ENCODE measurements around the gene STX4. TPM values are rescaled to one million over a fixed set of nuclear protein-coding genes. Genes with fewer than 3 reads are reported as not detected.

STX4 gene
- total and polyA plus RNA-seq, 9 of the 15 experiments (the other 6 are each of a cell fraction or from before 2014, with no cell fraction given) = 3.2 to 48.0 (median 21.5) TPM

GRCh38 chr16:31087481-31087880 lies 54.1 kb downstream of the STX4 start:
- BruUV-seq (replicated peaks) = no TSS peak
- H3K27ac ChIP-seq (ENCODE audit: extremely low read depth, low read depth, low read length) = no peak overlapping the region
- peaks cover 3% of the 10 kb centered on the region for H3K79me2 ChIP-seq (ENCODE audit: control insufficient read depth, insufficient read depth, low read length)
- ChIA-PET CTCF (ENCODE audit: low intra/inter-chr PET ratio) (no interaction called here), POLR2A (interaction anchor here (0.5 to 1.2 kb wide), 8 partner anchors 8 to 356 kb away, joined by 3 to 5 read pairs (median 4); partner anchors contain the start of genes ZNF646 and ZNF668)
- peak overlapping the region in 1 of 2 experiments; percentile 74; a peak in 2 of 4 replicates for H3K9ac ChIP-seq (ENCODE audit: insufficient read depth in 1 of 2, low read depth in 2 of 2, low read length in 2 of 2)
- no peaks in the 10 kb centered on the region for H3K27me3 ChIP-seq (ENCODE audit: control insufficient read depth in 2 of 2, insufficient read depth in 2 of 2, low read length in 2 of 2)
- WGBS (ENCODE audit: insufficient coverage, low coverage, missing lambda C conversion rate) = 85% methylated on average over 8 of the region's 8 CpGs
- FAIRE-seq (no peak), DNase-seq (ENCODE audit: extremely low read depth in 1 of 4, low spot score in 3 of 4) (no peak), ATAC-seq (no peak)
- H2AFZ ChIP-seq (ENCODE audit: low read depth, low read length) = no peak overlapping the region
- no peak overlapping the region for H3K4me2 ChIP-seq (ENCODE audit: insufficient read depth, low read length)
- H3K9me1 ChIP-seq (ENCODE audit: control insufficient read depth, insufficient read depth, low read length) = no peaks in the 10 kb centered on the region
- in situ Hi-C loops (cut with MboI) (no loop called here), intact Hi-C loops (cut with micrococcal nuclease) (no loop called here)
- peaks cover 0 to 51% of the 10 kb centered on the region in 2 experiments; a peak in 3 of 5 replicates for H3K4me1 ChIP-seq (replicated peaks in 1 of 2; ENCODE audit: control insufficient read depth in 2 of 2, insufficient read depth in 2 of 2, low read length in 2 of 2)
- TF ChIP-seq ZNF263 (CRISPR knock-in tag; IDR thresholded peaks at IDR 0.05; ENCODE audit: borderline replicate concordance) = no peak
- 0 out of 2 replicates have a peak, but pooled peaks have one; percentile 20 for TF ChIP-seq POLR2G (IDR thresholded peaks at IDR 0.05; ENCODE audit: low read depth, low read length)
- peaks cover 51% of the 10 kb centered on the region; the same call in 2 of the 3 replicates for H3K36me3 ChIP-seq (ENCODE audit: control insufficient read depth, insufficient read depth, low read length)
- H3K4me3 ChIP-seq = no peak overlapping the region
- H4K20me1 ChIP-seq (replicated peaks; ENCODE audit: control insufficient read depth, insufficient read depth, low read length) = peaks cover 2% of the 10 kb centered on the region; the same call in 1 of the 2 replicates
- no peaks in the 10 kb centered on the region for H3K9me3 ChIP-seq (replicated peaks; ENCODE audit: control insufficient read depth, insufficient read depth, low read depth, low read length)

GRCh38 chr16:31087971-31088370 lies 54.6 kb downstream of the STX4 start:
- WGBS (ENCODE audit: insufficient coverage, low coverage, missing lambda C conversion rate) = 77% methylated on average over 4 of the region's 5 CpGs
- no TSS peak for BruUV-seq (replicated peaks)
- H3K27ac ChIP-seq (ENCODE audit: extremely low read depth, low read depth, low read length) = no peak overlapping the region
- intact Hi-C loops (cut with micrococcal nuclease) = no loop called here
- ChIA-PET POLR2A (interaction anchor here (0.6 to 1.4 kb wide), 6 partner anchors 8 to 54 kb away, joined by 3 to 5 read pairs (median 4); partner anchors contain the start of genes KAT8, ZNF646 and ZNF668), CTCF (ENCODE audit: low intra/inter-chr PET ratio) (no interaction called here)
- H3K4me1 ChIP-seq (replicated peaks in 1 of 2; ENCODE audit: control insufficient read depth in 2 of 2, insufficient read depth in 2 of 2, low read length in 2 of 2) = peaks cover 5 to 50% of the 10 kb centered on the region in 2 experiments; a peak in 3 of 5 replicates
- peaks cover 8% of the 10 kb centered on the region for H3K79me2 ChIP-seq (ENCODE audit: control insufficient read depth, insufficient read depth, low read length)
- FAIRE-seq = no peak
- H3K4me2 ChIP-seq (ENCODE audit: insufficient read depth, low read length) = no peak overlapping the region
- ATAC-seq = no peak
- in situ Hi-C loops (cut with MboI) = no loop called here
- H3K4me3 ChIP-seq = no peak overlapping the region
- DNase-seq (ENCODE audit: extremely low read depth in 1 of 4, low spot score in 3 of 4) = no peak
- no peaks in the 10 kb centered on the region for H3K9me3 ChIP-seq (replicated peaks; ENCODE audit: control insufficient read depth, insufficient read depth, low read depth, low read length)
- H3K27me3 ChIP-seq (ENCODE audit: control insufficient read depth in 2 of 2, insufficient read depth in 2 of 2, low read length in 2 of 2) = no peaks in the 10 kb centered on the region
- H2AFZ ChIP-seq (ENCODE audit: low read depth, low read length) = no peak overlapping the region
- peaks cover 2% of the 10 kb centered on the region for H3K9me1 ChIP-seq (ENCODE audit: control insufficient read depth, insufficient read depth, low read length)
- peaks cover 54% of the 10 kb centered on the region; the same call in 2 of the 3 replicates for H3K36me3 ChIP-seq (ENCODE audit: control insufficient read depth, insufficient read depth, low read length)
- peaks cover 7% of the 10 kb centered on the region; the same call in 1 of the 2 replicates for H4K20me1 ChIP-seq (replicated peaks; ENCODE audit: control insufficient read depth, insufficient read depth, low read length)
- peak overlapping the region in 1 of 2 experiments; percentile 29; a peak in 1 of 4 replicates for H3K9ac ChIP-seq (ENCODE audit: insufficient read depth in 1 of 2, low read depth in 2 of 2, low read length in 2 of 2)
- TF ChIP-seq KDM5B (IDR thresholded peaks at IDR 0.05; ENCODE audit: insufficient replicate concordance, low read depth, low read length) = no peak
- TF ChIP-seq, protein P1, sequence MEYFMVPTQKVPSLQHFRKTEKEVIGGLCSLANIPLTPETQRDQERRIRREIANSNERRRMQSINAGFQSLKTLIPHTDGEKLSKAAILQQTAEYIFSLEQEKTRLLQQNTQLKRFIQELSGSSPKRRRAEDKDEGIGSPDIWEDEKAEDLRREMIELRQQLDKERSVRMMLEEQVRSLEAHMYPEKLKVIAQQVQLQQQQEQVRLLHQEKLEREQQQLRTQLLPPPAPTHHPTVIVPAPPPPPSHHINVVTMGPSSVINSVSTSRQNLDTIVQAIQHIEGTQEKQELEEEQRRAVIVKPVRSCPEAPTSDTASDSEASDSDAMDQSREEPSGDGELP (CRISPR knock-in tag; IDR thresholded peaks at IDR 0.05; ENCODE audit: borderline replicate concordance) = no peak
- no peak for TF ChIP-seq ZNF239 (CRISPR knock-in tag; IDR thresholded peaks at IDR 0.05)
- TF ChIP-seq RFX1 (IDR thresholded peaks at IDR 0.05) = no peak
- no peak for TF ChIP-seq HDAC2 (IDR thresholded peaks at IDR 0.05)
- TF ChIP-seq ZBTB26 (CRISPR knock-in tag; IDR thresholded peaks at IDR 0.05) = no peak
- no peak for TF ChIP-seq PHB (CRISPR knock-in tag; IDR thresholded peaks at IDR 0.05)
- TF ChIP-seq PTRF (tag; IDR thresholded peaks at IDR 0.05) = no peak
- no peak for TF ChIP-seq MYC (IDR thresholded peaks at IDR 0.05; ENCODE audit: low read depth, low read length)
- TF ChIP-seq MYC (CRISPR knock-in tag; IDR thresholded peaks at IDR 0.05; ENCODE audit: borderline replicate concordance, low read depth) = no peak

Data from K562 (cell line).